ENCODE measurements around the gene KSR1.
"Not testable (repeated sequence)": the region's sequence is repeated elsewhere in the genome, so short reads cannot be mapped to it uniquely, and the experiment has no call there.

Gene KSR1

DNA sequence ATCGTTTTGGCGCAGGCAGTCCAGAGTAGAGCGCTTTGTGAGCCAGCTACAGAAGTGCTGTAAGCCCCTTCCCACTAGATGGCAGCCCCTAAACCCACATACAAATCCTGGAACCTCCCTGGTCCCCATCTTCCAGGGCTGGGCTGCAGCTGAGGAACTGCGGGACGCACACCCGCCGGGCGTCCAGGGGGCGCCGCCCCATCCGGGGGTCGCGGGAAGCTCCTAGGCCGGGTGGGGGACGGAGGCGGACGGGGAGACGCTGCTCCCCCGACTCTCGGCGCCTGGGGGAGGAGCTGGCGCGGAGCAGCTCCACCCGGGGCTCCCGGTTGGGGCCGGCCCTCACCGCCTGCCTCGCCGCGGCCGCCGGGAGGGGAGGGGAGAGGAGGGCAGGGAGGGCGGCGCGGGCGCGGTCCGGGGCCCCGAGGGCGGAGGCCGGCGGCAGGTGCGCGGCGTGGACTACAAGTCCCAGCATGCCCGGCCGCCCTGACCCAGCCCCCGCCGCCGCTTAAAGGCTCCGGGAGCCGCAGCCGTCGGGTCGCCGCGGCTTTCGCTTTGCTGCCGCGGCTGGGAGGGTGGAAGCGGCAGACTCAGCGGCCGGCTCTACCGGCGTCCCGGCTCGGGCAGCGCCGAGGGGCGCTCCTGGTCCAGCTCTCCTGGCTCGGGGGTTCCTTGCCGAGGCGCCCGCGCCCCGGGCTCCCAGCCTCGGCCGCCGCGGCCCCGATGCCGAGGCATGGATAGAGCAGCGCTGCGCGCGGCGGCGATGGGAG lies at the start of gene KSR1:
Gene KSR1, plus strand, starts transcription at position 535 of the 767 bp plus-strand sequence. Its CDS starts 196 bp downstream, at position 731.
- DNase-seq: peak; percentile 79 to 81

- no peak for DNase-seq
Measured at GRCh38 chr17:27407916-27408864, 48.1 kb upstream of the KSR1 start.

GRCh38 chr17:27408891-27409290 lies 47.4 kb upstream of the KSR1 start:
- no peak for DNase-seq

DNA sequence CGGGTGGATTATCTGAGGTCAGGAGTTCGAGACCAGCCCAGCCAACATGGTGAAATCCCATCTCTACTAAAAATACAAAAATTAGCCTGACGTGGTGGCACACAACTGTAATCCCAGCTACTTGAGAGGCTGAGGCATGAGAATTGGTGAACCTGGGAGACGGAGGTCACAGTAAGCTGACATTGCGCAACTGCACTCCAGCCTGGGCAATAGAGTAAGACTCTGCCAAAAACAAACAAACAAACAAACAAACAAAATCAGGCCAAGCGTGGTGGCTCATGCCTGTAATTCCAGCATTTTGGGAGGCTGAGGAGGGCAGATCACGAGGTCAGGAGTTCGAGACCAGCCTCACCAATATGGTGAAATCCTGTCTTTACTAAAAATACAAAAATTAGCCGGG lies 44.1 kb upstream of the KSR1 start:
- not testable (repeated sequence) for DNase-seq

- no peak for DNase-seq
Measured at GRCh38 chr17:27413315-27413714, 42.9 kb upstream of the KSR1 start.

GRCh38 chr17:27413792-27414191 lies 42.5 kb upstream of the KSR1 start:
- DNase-seq: no peak

- no peak for DNase-seq
Measured at GRCh38 chr17:27414271-27414670, 42.0 kb upstream of the KSR1 start.

DNA sequence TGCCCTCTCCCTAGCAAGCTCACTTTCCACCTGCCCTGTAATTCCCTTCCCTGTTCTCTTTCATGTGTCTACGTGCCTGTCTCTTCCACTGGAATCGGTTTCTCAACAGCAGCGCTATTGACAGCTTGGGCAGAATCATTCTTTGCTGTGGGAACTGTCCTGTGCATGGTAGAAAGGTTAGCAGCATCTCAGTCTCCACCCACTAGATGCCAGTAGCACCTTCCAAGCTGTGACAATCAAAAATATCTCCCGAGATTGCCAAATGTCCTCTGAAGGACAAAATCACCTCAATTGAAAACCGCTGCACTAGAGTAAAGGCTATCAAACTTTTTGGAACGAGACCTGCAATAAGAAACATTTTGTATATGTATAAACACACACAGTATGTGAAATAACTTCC lies 41.6 kb upstream of the KSR1 start:
- DNase-seq: no peak

DNA sequence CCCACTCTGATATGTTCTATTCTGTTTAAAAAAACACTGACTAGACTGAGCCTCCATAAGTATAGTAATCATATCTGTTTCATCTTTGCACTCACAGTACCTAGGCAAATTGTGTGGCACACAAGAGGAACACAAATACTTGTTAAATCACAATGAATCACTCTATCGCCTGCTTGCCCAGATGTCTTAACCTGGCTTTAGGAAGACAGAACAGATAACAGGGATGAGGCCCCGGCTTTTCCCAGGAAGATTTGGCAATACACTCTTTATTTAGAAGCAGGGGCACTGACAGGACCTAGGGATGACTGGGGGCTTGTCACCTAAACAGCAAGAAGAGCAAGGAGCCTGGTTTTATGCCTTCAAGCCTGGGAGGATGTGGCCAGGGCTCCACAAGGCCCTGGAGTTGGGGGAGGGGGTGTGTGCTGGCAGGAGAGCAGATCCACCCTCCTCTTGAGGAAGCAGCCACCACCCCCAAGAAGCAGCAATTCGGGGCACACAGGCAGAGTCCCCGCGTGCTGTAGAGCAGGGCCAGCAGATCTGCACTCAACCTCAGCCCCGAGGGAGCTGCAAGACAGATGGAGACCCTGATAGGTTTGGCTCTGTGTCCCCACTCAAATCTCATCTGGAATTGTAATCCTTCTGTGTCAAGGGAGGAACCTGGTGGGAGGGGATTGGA lies 41.0 kb upstream of the KSR1 start:
- no peak for DNase-seq

GRCh38 chr17:27417596-27418365 lies 38.5 kb upstream of the KSR1 start:
- no peak for DNase-seq

DNA sequence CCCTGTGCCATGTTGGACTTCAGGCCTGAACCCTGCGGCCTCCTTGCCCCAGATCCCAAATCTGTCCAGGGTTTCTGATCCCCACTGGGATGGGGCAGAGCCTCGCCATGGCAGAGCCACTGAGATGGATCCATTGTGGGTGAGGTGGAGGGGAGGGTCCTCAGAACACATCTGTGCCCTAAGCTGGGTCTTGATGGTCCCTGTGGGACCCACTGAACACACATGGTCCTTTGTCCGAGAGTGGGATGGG lies 38.0 kb upstream of the KSR1 start:
- DNase-seq: no peak

DNA sequence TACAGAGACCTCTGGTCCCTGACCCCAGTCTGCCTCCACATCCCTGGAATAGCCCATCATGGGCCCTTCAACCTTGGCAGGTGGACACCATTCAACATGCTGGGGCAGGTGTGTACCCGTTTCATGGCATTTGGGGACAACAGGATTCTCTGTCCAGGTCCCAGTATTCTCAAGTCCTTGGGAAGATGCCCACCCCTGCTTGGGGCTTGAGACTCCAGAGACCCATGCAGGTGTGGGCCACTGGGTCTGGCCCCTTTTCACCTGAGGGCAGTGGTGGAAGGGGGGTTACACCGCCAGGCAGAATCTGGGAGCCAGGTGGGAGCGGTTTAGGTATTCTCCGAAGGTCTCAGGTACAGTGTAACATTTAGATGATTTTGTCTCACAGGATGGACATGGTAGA lies 37.1 kb upstream of the KSR1 start:
- DNase-seq: no peak

GRCh38 chr17:27420211-27420950 lies 35.9 kb upstream of the KSR1 start:
- DNase-seq: no peak

GRCh38 chr17:27421111-27421510 lies 35.1 kb upstream of the KSR1 start:
- DNase-seq: no peak

DNA sequence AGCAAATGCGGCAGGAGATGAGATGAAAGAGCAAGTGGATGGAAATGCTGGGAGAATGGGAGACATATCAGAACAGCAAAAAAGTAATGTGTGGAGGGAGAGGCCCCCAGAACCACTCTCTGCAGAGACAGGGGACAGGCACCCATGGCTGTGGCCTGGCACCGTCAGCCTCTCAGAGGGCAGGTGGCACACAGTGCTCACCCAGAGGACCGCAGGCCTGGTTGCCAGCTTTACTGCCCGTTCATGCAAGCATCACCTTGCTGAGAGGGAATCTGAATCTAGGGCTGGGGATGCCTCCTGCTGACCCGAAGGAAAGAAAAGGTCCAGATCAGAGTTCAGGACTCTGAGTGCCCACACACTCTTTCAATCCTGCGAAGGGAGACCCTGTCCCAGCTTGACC lies 34.6 kb upstream of the KSR1 start:
- not testable (repeated sequence) for DNase-seq

DNA sequence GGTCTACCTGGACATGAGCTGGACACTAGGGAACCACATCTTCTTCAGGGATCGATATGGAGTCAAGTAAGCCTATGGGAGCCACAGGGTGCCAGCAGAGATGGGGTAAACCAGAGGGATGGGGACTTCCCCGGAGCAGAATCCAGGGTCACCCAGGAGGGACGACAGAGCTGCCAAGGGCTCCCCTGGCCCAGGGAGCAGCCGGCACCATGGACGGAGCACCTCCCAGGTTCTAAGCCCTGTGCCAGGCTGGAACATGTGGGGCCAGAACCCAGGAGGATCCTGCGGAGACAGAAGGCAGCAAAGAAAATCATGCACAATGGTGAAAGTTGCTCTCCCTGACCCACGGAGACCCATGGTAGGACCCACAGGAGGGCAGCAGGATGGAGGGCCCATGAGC lies 33.6 kb upstream of the KSR1 start:
- no peak for DNase-seq

DNA sequence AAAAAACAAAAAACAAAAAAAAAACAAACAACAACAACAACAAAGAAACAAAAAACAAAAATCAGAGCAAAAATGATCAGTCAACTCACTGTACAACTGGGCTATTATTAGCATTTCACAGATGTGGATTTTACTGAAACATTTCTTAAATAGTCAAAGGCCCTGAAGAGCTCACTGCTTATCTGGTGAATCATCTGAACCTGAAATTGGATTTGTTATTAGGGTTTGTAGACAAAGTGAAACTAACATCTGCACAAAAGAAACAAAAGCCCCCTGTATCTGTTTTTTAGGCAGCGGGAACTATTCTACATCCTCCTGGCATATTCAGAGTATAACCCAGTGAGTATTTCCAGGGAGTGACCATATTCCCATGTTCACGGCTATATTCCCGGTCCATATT lies 32.6 kb upstream of the KSR1 start:
- DNase-seq: no peak

GRCh38 chr17:27424516-27424915 lies 31.7 kb upstream of the KSR1 start:
- no peak for DNase-seq

- DNase-seq: no peak
Measured at GRCh38 chr17:27424941-27425340, 31.3 kb upstream of the KSR1 start.

GRCh38 chr17:27425571-27425970 lies 30.7 kb upstream of the KSR1 start:
- DNase-seq: not testable (repeated sequence)

- no peak for DNase-seq
Measured at GRCh38 chr17:27425991-27426390, 30.3 kb upstream of the KSR1 start.

- not testable (repeated sequence) for DNase-seq
Measured at GRCh38 chr17:27426471-27426870, 29.8 kb upstream of the KSR1 start.

Data from stimulated activated CD4-positive, alpha-beta T cell treated with anti-CD3 and anti-CD28 coated beads, Interleukin-4, amount 100 ng/mL, for 4 hours (primary cell).